Mononuclear cell (primary cell): ENCODE data around the gene MARVELD2. TPM values are rescaled to one million over a fixed set of nuclear protein-coding genes. Genes with fewer than 3 reads are reported as not detected.
"Not testable (repeated sequence)": the region's sequence is repeated elsewhere in the genome, so short reads cannot be mapped to it uniquely, and the experiment has no call there.

ENCODE experiments used
- H3K27me3 ChIP-seq: 2 replicates; pipeline ENCODE4 v1.6.0; 2011; ENCODE audit warnings: low read length, control low read depth; ENCODE audit not compliant: insufficient read depth
- H3K4me1 ChIP-seq: 2 replicates; pipeline ENCODE4 v1.5.1; 2011; ENCODE audit warnings: mild to moderate bottlenecking, low read length, control low read depth; ENCODE audit not compliant: insufficient read depth
- H3K4me3 ChIP-seq: 2 replicates; pipeline ENCODE4 v1.5.1; 2011; ENCODE audit warnings: mild to moderate bottlenecking, low read length, moderate library complexity
- H3K9me3 ChIP-seq: 2 replicates; pipeline ENCODE4 v1.5.1; 2011; ENCODE audit warnings: low read depth, mild to moderate bottlenecking, control low read depth, low read length
- total RNA-seq: library from RNA; depleted of rRNA; stranded (reverse); fragments of >200 nt; gene quantifications from one replicate; pipeline ENCODE4 v1.2.3, GENCODE V29; 2012

MARVELD2 gene
- total RNA-seq, 1 donor, result 0.10 TPM

- no peaks in the 10 kb centered on the region for H3K9me3 ChIP-seq
- no peaks in the 10 kb centered on the region for H3K27me3 ChIP-seq
- H3K4me3 ChIP-seq, result no peak overlapping the region
- no peaks in the 10 kb centered on the region for H3K4me1 ChIP-seq
These were observed 52.7 kb downstream of the MARVELD2 start for GRCh38 chr5:69467442-69468225.

GRCh38 chr5:69468631-69469030 lies 53.7 kb downstream of the MARVELD2 start:
- Histone ChIP-seq H3K9me3 (no peaks in the 10 kb centered on the region), H3K4me3 (no peak overlapping the region), H3K4me1 (no peaks in the 10 kb centered on the region), H3K27me3 (no peaks in the 10 kb centered on the region)

GRCh38 chr5:69471516-69471915 lies 56.6 kb downstream of the MARVELD2 start:
- not testable (repeated sequence) for H3K27me3 ChIP-seq

GRCh38 chr5:69472535-69473143 lies 57.7 kb downstream of the MARVELD2 start:
- not testable (repeated sequence) for H3K4me3 ChIP-seq, H3K9me3 ChIP-seq, H3K4me1 ChIP-seq, H3K27me3 ChIP-seq

More at GRCh38 chr5:69471516-69471915, 56.6 kb downstream of the MARVELD2 start:
- H3K4me1 ChIP-seq, H3K9me3 ChIP-seq, H3K4me3 ChIP-seq: not testable (repeated sequence)

- Histone ChIP-seq H3K27me3 (no peaks in the 10 kb centered on the region), H3K9me3 (no peaks in the 10 kb centered on the region), H3K4me3 (no peak overlapping the region), H3K4me1 (no peaks in the 10 kb centered on the region)
These were observed 62.3 kb downstream of the MARVELD2 start for GRCh38 chr5:69477170-69477569.

- not testable (repeated sequence) for H3K27me3 ChIP-seq, H3K4me3 ChIP-seq, H3K4me1 ChIP-seq, H3K9me3 ChIP-seq
These were observed 63.4 kb downstream of the MARVELD2 start for GRCh38 chr5:69478296-69478695.

GRCh38 chr5:69484891-69485290 lies 70.0 kb downstream of the MARVELD2 start:
- Histone ChIP-seq H3K9me3 (no peaks in the 10 kb centered on the region), H3K27me3 (peaks cover 2% of the 10 kb centered on the region), H3K4me1 (peaks cover 11% of the 10 kb centered on the region), H3K4me3 (no peak overlapping the region)

- H3K9me3 ChIP-seq, result no peaks in the 10 kb centered on the region
- H3K4me3 ChIP-seq, result no peak overlapping the region
- peaks cover 11% of the 10 kb centered on the region for H3K4me1 ChIP-seq
- peaks cover 2% of the 10 kb centered on the region for H3K27me3 ChIP-seq
These were observed 70.6 kb downstream of the MARVELD2 start for GRCh38 chr5:69485471-69485870.

- no peak overlapping the region for H3K4me3 ChIP-seq
- H3K4me1 ChIP-seq, result peaks cover 32% of the 10 kb centered on the region
- peaks cover 30% of the 10 kb centered on the region for H3K27me3 ChIP-seq
- H3K9me3 ChIP-seq, result no peaks in the 10 kb centered on the region
These were observed 74.3 kb downstream of the MARVELD2 start for GRCh38 chr5:69489246-69489645.

- Histone ChIP-seq H3K9me3 (no peaks in the 10 kb centered on the region), H3K4me1 (peaks cover 21% of the 10 kb centered on the region), H3K4me3 (no peak overlapping the region), H3K27me3 (peaks cover 44% of the 10 kb centered on the region)
These were observed 76.1 kb downstream of the MARVELD2 start for GRCh38 chr5:69491027-69491426.

GRCh38 chr5:69491838-69492390 lies 77.0 kb downstream of the MARVELD2 start:
- Histone ChIP-seq H3K4me3 (no peak overlapping the region), H3K9me3 (no peaks in the 10 kb centered on the region), H3K4me1 (peaks cover 21% of the 10 kb centered on the region), H3K27me3 (peaks cover 44% of the 10 kb centered on the region)

GRCh38 chr5:69492391-69492922 lies 77.5 kb downstream of the MARVELD2 start, which contains the start of gene OCLN:
Gene OCLN, plus strand, starts transcription at chr5:69492790. Its CDS starts 11,455 bp downstream, at chr5:69504245.
- Histone ChIP-seq H3K9me3 (no peaks in the 10 kb centered on the region), H3K27me3 (peaks cover 44% of the 10 kb centered on the region), H3K4me1 (peaks cover 21% of the 10 kb centered on the region), H3K4me3 (peak within 1 kb of the TSS; percentile 33)

- Histone ChIP-seq H3K4me3 (peak overlapping the region; percentile 33), H3K27me3 (peaks cover 44% of the 10 kb centered on the region), H3K4me1 (peaks cover 21% of the 10 kb centered on the region), H3K9me3 (no peaks in the 10 kb centered on the region)
These were observed 78.0 kb downstream of the MARVELD2 start for GRCh38 chr5:69492923-69493395.

- H3K27me3 ChIP-seq, result peaks cover 44% of the 10 kb centered on the region
These were observed 78.6 kb downstream of the MARVELD2 start for GRCh38 chr5:69493396-69494133.

More at GRCh38 chr5:69493396-69494133, 78.6 kb downstream of the MARVELD2 start:
- H3K4me3 ChIP-seq, result peak overlapping the region; percentile 33
- peaks cover 21% of the 10 kb centered on the region for H3K4me1 ChIP-seq
- H3K9me3 ChIP-seq, result no peaks in the 10 kb centered on the region
